ENCODE results near the gene ETV5. TPM values are rescaled to one million over a fixed set of nuclear protein-coding genes. Genes with fewer than 3 reads are reported as not detected.

ETV5 gene
- total RNA-seq, 1 donor from 2014 or later: 16.3 TPM

- Mint-ChIP-seq H3K36me3 (no peaks in the 10 kb centered on the region), H3K4me3 (no peak overlapping the region), H3K27me3 (ENCODE audit: insufficient read depth, low read depth) (peaks cover 5% of the 10 kb centered on the region), H3K9me3 (no peaks in the 10 kb centered on the region), H3K27ac (no peak overlapping the region), H3K4me1 (peaks cover 27% of the 10 kb centered on the region)
- H3K79me2 ChIP-seq (ENCODE audit: low read depth): no peaks in the 10 kb centered on the region
- no peaks in the 10 kb centered on the region for H3F3A ChIP-seq (ENCODE audit: low read depth)
- no peak overlapping the region for H2AFZ ChIP-seq (replicated peaks)
- H3K4me2 ChIP-seq: no peak overlapping the region
- H3K27me3 ChIP-seq: peaks cover 61% of the 10 kb centered on the region
- TF ChIP-seq EZH2phosphoT487 (IDR thresholded peaks at IDR 0.05) (no peak), CTCF (IDR thresholded peaks at IDR 0.05) (no peak), EZH2 (IDR thresholded peaks at IDR 0.05) (no peak)
- peaks cover 7% of the 10 kb centered on the region for H3K4me1 ChIP-seq
- DNase-seq (ENCODE audit: low spot score): no peak
- H3K4me3 ChIP-seq: no peak overlapping the region
- H4K20me1 ChIP-seq (ENCODE audit: low read depth): no peaks in the 10 kb centered on the region
- no peak overlapping the region for H3K27ac ChIP-seq
- H3K36me3 ChIP-seq: no peaks in the 10 kb centered on the region
- no peak overlapping the region for H3K9ac ChIP-seq
- H3K9me3 ChIP-seq (ENCODE audit: low read depth): no peaks in the 10 kb centered on the region
Measured at GRCh38 chr3:186119499-186119898, 10.6 kb upstream of the ETV5 start.

- no peak for TF ChIP-seq EZH2phosphoT487 (IDR thresholded peaks at IDR 0.05)
- TF ChIP-seq EZH2 (IDR thresholded peaks at IDR 0.05): no peak
- no peak for TF ChIP-seq CTCF (IDR thresholded peaks at IDR 0.05)
- no peak for DNase-seq (ENCODE audit: low spot score)
- no peaks in the 10 kb centered on the region for H3K36me3 Mint-ChIP-seq
- Histone ChIP-seq H3K4me2 (no peak overlapping the region), H3K36me3 (no peaks in the 10 kb centered on the region), H3K9me3 (ENCODE audit: low read depth) (no peaks in the 10 kb centered on the region), H3K4me1 (peaks cover 5% of the 10 kb centered on the region), H3K4me3 (no peak overlapping the region), H3K27ac (no peak overlapping the region), H3K9ac (no peak overlapping the region), H3F3A (ENCODE audit: low read depth) (no peaks in the 10 kb centered on the region), H2AFZ (replicated peaks) (no peak overlapping the region), H3K79me2 (ENCODE audit: low read depth) (no peaks in the 10 kb centered on the region), H4K20me1 (ENCODE audit: low read depth) (no peaks in the 10 kb centered on the region), H3K27me3 (peaks cover 69% of the 10 kb centered on the region)
- peaks cover 21% of the 10 kb centered on the region for H3K4me1 Mint-ChIP-seq
- no peaks in the 10 kb centered on the region for H3K9me3 Mint-ChIP-seq
- H3K4me3 Mint-ChIP-seq: no peak overlapping the region
- no peak overlapping the region for H3K27ac Mint-ChIP-seq
- H3K27me3 Mint-ChIP-seq (ENCODE audit: insufficient read depth, low read depth): peaks cover 5% of the 10 kb centered on the region
Measured at GRCh38 chr3:186118692-186119091, 9.8 kb upstream of the ETV5 start.

- H3K4me1 Mint-ChIP-seq: peaks cover 12% of the 10 kb centered on the region
- Histone ChIP-seq H3K27me3 (peaks cover 79% of the 10 kb centered on the region), H3K36me3 (no peaks in the 10 kb centered on the region), H3K79me2 (ENCODE audit: low read depth) (no peaks in the 10 kb centered on the region), H3K27ac (no peak overlapping the region), H2AFZ (replicated peaks) (no peak overlapping the region), H4K20me1 (ENCODE audit: low read depth) (no peaks in the 10 kb centered on the region), H3K4me3 (no peak overlapping the region), H3K9ac (no peak overlapping the region), H3K4me1 (peaks cover 5% of the 10 kb centered on the region), H3F3A (ENCODE audit: low read depth) (no peaks in the 10 kb centered on the region), H3K9me3 (ENCODE audit: low read depth) (no peaks in the 10 kb centered on the region), H3K4me2 (no peak overlapping the region)
- H3K27ac Mint-ChIP-seq: no peak overlapping the region
- no peak for DNase-seq (ENCODE audit: low spot score)
- peaks cover 5% of the 10 kb centered on the region for H3K27me3 Mint-ChIP-seq (ENCODE audit: insufficient read depth, low read depth)
- no peak for TF ChIP-seq CTCF (IDR thresholded peaks at IDR 0.05)
- no peak for TF ChIP-seq EZH2 (IDR thresholded peaks at IDR 0.05)
- no peaks in the 10 kb centered on the region for H3K9me3 Mint-ChIP-seq
- H3K36me3 Mint-ChIP-seq: no peaks in the 10 kb centered on the region
- no peak overlapping the region for H3K4me3 Mint-ChIP-seq
Measured at GRCh38 chr3:186117521-186118134, 8.7 kb upstream of the ETV5 start.

Measured in neural progenitor cell (in vitro differentiated cells).